ENCODE measurements around the gene LAMC3.

The LAMC3 gene

DNA sequence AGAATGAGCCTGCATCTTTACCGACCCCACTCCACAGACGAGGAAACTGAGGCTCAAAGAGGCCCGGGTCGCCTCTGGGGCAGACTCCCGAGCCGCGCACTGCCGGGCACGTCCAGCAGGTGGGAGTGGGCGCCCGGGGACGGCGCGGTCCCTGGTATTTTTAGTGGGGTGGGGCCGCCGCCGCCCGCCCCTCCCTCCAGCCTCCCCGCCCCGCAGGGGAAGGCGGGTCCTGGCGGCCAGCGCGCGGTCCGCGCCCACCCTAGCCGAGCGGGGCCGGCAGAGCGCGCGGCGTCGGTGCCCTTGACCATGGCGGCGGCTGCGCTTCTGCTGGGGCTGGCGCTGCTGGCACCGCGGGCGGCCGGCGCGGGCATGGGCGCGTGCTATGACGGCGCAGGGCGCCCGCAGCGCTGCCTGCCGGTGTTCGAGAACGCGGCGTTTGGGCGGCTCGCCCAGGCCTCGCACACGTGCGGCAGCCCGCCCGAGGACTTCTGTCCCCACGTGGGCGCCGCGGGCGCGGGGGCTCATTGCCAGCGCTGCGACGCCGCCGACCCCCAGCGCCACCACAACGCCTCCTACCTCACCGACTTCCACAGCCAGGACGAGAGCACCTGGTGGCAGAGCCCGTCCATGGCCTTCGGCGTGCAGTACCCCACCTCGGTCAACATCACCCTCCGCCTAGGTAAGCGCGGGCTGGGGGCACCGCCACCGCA lies at the start of gene LAMC3:
TSS of gene LAMC3 (plus strand) at position 266 of the 710 bp plus-strand sequence. CDS start at position 307, 41 bp downstream.
- DNase-seq = no peak

GRCh38 chr9:130959809-130960334 lies 49.1 kb upstream of the LAMC3 start:
- no peak for DNase-seq

- no peak for DNase-seq
Measured at GRCh38 chr9:130960522-130961378, 48.2 kb upstream of the LAMC3 start.

DNA sequence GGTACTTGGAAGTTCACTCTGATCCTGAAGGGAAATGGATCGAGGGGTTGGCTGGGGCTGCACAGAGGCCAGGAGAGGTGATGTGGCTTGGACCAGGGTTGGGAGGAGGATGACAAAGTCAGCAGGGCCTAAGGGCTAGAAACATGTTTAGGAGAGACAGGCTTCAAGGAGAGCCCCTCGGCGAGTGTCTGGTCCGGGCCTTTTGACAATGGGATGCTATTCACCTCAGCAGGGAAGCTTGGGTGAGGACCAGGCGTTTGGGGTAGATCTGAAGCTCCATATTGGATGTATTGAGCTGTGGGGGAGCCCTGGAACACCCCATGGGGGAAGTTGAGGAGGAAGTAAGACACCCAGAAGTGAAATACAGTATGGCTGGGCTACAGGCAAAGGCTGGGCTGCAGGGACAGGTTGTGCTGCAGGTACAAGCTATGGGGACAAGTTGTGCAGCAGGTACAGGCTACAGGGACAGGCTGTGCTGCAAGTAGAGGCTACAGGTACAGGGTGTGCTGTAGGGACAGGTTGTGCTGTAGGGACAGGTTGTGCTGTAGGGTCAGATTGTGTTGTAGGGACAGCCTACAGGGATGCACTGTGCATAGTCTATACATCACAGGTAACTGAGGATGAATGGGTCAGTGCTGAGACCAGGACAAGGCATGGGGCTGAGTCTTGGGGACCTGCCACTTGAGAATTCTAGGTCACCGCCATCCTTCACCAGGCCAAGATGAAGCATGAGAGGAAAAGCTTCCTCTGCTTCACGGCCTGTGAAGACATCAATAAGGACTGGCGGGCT lies 47.3 kb upstream of the LAMC3 start:
- no peak for DNase-seq

GRCh38 chr9:130962418-130963316 lies 46.3 kb upstream of the LAMC3 start:
- DNase-seq = no peak

- no peak for DNase-seq
Measured at GRCh38 chr9:130963337-130963908, 45.6 kb upstream of the LAMC3 start.

- no peak for DNase-seq
Measured at GRCh38 chr9:130963916-130964315, 45.1 kb upstream of the LAMC3 start.

- DNase-seq = no peak
Measured at GRCh38 chr9:130965680-130966079, 43.3 kb upstream of the LAMC3 start.

DNA sequence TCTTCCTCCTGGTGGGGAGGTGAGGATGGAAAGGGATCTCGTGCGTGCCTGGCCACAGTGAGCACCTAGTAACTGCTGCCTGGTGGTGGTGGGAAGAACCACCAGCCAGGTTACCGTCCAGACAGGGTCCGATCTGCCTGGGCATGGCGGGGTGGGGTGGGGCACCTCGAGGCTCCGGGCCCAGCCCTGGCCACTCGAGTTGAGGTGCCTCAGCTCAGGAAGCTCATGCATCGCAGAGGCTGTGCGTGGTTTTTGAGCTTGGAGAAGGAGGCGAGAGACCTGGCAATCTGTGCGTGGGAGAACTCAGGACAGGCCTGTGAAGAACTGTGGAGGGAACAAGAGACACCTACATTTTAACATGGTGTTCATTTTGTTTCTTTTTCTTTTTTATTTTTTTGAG lies 38.9 kb upstream of the LAMC3 start:
- DNase-seq = no peak

GRCh38 chr9:130970855-130971254 lies 38.1 kb upstream of the LAMC3 start:
- no peak for DNase-seq

DNA sequence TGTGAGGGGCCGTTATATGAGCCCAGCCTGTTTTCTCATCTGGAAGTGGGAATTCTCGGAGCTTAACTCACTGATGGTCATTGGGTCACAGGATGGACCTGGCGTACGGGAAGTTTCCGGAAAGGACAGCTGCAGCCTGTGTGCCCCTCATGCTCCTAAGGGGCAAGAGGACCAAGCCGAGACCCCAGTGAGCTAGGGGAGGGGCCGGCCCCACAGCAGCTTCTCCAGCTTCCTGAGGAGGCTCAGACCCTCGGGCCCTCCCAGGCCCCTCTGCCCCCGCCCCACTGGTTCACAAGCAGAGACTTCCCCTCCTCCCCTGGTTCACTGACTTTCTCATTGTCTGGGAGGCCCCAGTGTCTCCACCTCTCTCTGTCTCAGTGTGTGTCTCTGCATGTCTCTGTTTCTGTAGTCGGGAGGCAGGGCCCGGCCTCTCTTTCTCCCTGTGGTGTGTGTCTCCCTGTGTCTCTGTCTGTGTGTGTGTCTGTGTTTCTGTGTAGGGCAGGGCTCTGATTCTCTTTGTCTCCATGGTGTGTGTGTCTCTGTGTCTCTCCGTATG lies 37.6 kb upstream of the LAMC3 start:
- no peak for DNase-seq

GRCh38 chr9:130972277-130972956 lies 36.6 kb upstream of the LAMC3 start:
- no peak for DNase-seq

DNA sequence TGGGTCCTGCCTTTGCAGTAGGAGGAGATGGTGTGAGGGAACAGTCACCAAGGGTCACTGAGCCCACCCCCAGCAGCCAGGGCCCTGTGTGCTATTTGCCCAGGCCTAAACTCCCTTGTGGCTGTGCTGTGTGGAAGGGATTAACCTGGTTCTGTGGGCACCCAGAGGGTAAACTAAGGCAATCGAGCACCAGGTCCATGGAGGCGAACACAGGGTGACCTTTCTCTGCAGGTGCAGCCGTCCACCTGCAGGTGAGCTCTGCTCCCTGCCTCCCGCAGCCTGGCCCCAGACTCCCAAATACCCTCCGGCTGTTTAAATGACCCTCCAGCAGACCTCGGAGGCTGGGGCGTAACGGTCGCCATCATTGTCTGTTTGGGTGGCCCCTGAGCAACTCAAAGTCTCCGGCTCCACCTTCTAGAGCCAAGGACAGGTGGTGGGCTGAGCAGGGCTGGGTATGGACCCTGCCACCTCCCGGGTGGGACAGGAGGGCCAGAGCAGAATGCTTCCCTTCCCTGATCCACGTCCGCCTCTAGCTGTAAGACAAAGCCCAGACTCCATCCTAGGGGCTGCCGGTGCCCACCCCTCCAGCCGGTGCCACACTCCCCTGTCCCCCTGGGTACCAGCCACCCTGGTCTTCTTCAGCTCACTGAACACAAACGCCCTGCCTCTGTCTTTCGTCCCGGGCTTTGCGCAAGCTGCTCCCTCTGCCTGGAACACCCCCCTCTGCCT lies 35.9 kb upstream of the LAMC3 start:
- DNase-seq = no peak

DNA sequence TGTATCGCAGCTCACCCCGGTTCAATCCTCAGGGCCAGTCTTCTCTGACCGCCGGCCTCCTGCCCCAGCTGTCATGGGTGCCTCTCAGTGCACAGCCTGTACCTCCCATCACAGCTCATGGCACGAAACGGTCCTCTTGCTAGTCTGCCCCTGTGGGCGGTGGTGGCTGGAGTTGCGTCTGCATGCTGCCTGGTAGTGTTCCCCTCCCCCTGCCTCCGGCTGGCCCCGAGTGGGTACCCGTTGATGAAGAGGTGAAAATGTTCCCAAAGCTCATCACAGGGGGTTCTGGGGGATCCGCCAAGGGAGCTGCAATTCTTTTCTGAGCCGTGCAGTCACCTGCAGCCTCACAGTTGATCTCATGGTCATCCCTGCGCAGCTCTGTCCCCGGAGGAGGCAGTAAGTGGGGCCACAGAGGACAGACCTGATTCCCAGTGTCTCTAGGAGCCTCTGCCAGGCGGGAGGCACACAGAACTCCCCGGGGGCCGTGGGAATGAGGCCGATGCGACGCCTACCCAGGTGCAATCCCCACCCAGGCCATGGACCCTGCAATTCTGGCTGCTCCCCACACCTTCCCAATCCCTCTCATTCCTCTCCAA lies 35.2 kb upstream of the LAMC3 start:
- DNase-seq = no peak

GRCh38 chr9:130974697-130975096 lies 34.3 kb upstream of the LAMC3 start:
- no peak for DNase-seq

GRCh38 chr9:130975156-130975555 lies 33.8 kb upstream of the LAMC3 start:
- DNase-seq = no peak

DNA sequence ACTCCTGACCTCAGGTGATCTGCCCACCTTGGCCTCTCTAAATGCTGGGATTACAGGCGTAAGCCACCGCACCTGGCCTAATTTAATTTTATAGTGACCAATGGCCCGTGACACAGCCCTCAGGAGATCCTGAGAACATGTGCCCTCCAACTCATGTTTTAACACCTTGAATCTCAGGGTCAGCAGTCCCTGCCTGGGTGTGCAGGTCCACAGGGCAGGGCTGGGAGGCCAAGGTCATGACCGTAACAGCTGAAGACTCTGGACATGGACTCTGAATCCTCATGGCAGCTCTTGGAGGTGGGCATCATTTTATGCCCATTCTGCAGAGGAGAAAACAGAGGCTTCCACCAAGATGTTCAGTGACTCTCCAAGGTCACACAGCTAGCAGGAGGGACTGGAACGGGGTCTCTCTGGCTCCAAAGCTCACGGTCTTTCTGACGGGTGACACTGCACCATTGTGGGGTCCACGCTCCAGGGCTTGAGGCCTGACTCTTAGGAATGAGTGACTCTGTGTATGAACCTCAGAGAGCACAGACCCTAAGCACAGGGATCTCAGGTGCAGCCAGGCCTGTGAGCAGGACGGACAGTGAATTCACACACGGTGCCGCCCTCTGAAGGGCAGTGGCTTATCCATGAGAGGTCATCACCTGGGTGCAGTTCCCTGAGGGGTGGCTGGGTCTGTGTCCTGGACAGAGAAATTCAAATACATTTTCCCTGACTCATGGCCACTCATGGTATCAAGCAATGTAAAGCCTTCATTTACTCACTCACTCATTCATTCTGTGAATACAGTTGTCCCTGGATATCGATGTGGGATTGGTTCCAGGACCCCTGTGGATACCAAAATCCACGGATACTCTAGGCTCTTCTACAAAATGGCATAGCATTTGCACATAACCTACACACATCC lies 32.8 kb upstream of the LAMC3 start:
- no peak for DNase-seq

- no peak for DNase-seq
Measured at GRCh38 chr9:130977811-130978221, 31.2 kb upstream of the LAMC3 start.
